AG04450 (cell line): ENCODE data around the gene GNG2. TPM values are rescaled to one million over a fixed set of nuclear protein-coding genes. Genes with fewer than 3 reads are reported as not detected.
A peak's percentile ranks its signal among the peaks of the same experiment; 100 is the strongest.

Experiments
- CTCF ChIA-PET: fragments of 300-600, 350-600 bp; formaldehyde crosslinking; extraction: SDS; loops from one replicate; lab custom pipeline; 2022; ENCODE audit warnings: antibody characterized with exemption, inconsistent platforms; lab: Charles Lee
- POLR2A ChIA-PET: fragments of 350-600 bp; formaldehyde crosslinking; extraction: SDS; loops from one replicate; lab custom pipeline; 2021; ENCODE audit warnings: antibody characterized with exemption, inconsistent platforms; lab: Yijun Ruan, JAX
- DNase-seq: peaks from one replicate; pipeline ENCODE4 v3.0.0-alpha.2; 2011; ENCODE audit warnings: low read depth, low spot score
- H3K27ac ChIP-seq: one replicate; pipeline ENCODE4 v1.5.1; 2012; ENCODE audit warnings: low read depth, low read length, control low read depth
- H3K27me3 ChIP-seq: one replicate; pipeline ENCODE4 v1.6.0; 2012; ENCODE audit warnings: low read length; ENCODE audit not compliant: control insufficient read depth, insufficient read depth
- H3K4me3 ChIP-seq: 2 replicates; pipeline ENCODE4 v1.5.1; 2011; ENCODE audit warnings: mild to moderate bottlenecking, low read depth, low read length, control low read depth
- H3K9me3 ChIP-seq: 2 replicates; pipeline ENCODE4 v1.5.1; 2012; ENCODE audit warnings: low read length; ENCODE audit not compliant: control insufficient read depth, insufficient read depth
- CTCF ChIP-seq: IDR thresholded peaks from 2 replicates; pipeline ENCODE4 v1.5.1; 2011; ENCODE audit warnings: low read depth, low read length, control low read depth, inconsistent platforms
- polyA plus RNA-seq: library from polyadenylated mRNA; depleted of rRNA; stranded (reverse); fragments of >200 nt; gene quantifications from 2 replicates; pipeline ENCODE4 v1.2.3, GENCODE V29; 2011

GNG2 gene
- polyA plus RNA-seq, 1 experiment, result 83.9 TPM

GRCh38 chr14:51850651-51851050 is 9.8 kb upstream of the GNG2 start:
- H3K27ac ChIP-seq, result no peak overlapping the region
- H3K9me3 ChIP-seq, result no peaks in the 10 kb centered on the region
- no peaks in the 10 kb centered on the region for H3K27me3 ChIP-seq
- no peak for DNase-seq
- POLR2A ChIA-PET, result interaction anchor here (0.6 kb wide), 1 partner anchor 10 kb away, joined by 3 read pairs; the partner anchor contains the start of gene GNG2
- no peak for TF ChIP-seq CTCF
- no peak overlapping the region for H3K4me3 ChIP-seq
- CTCF ChIA-PET, result no interaction called here

GRCh38 chr14:51852541-51852940 is 7.9 kb upstream of the GNG2 start:
- CTCF ChIA-PET, result interaction anchor here (0.5 to 1.0 kb wide), 2 partner anchors 126 to 292 kb away, joined by 4 read pairs; no protein-coding TSS in a partner anchor
- TF ChIP-seq CTCF, result no peak
- H3K27ac ChIP-seq, result no peak overlapping the region
- POLR2A ChIA-PET, result no interaction called here
- peaks cover 3% of the 10 kb centered on the region; the same call in 1 of the 2 replicates for H3K9me3 ChIP-seq
- no peak overlapping the region for H3K4me3 ChIP-seq
- no peak for DNase-seq
- H3K27me3 ChIP-seq, result no peaks in the 10 kb centered on the region

- Histone ChIP-seq H3K4me3 (no peak overlapping the region), H3K27me3 (no peaks in the 10 kb centered on the region), H3K9me3 (peaks cover 3% of the 10 kb centered on the region; the same call in 1 of the 2 replicates), H3K27ac (no peak overlapping the region)
- DNase-seq, result peak; percentile 26
- ChIA-PET CTCF (no interaction called here), POLR2A (interaction anchor here (0.5 kb wide), 1 partner anchor 205 kb away, joined by 5 read pairs; no protein-coding TSS in a partner anchor)
- no peak for TF ChIP-seq CTCF
Measured at GRCh38 chr14:51855234-51855633, 5.2 kb upstream of the GNG2 start.

GRCh38 chr14:51856792-51857296 is 3.6 kb upstream of the GNG2 start:
- DNase-seq, result no peak
- CTCF ChIA-PET, result no interaction called here
- peaks cover 3% of the 10 kb centered on the region; the same call in 1 of the 2 replicates for H3K9me3 ChIP-seq
- no peaks in the 10 kb centered on the region for H3K27me3 ChIP-seq
- no peak overlapping the region for H3K27ac ChIP-seq
- H3K4me3 ChIP-seq, result no peak overlapping the region
- POLR2A ChIA-PET, result no interaction called here
- TF ChIP-seq CTCF, result no peak

- no peak overlapping the region for H3K4me3 ChIP-seq
- no peak overlapping the region for H3K27ac ChIP-seq
- H3K9me3 ChIP-seq, result peaks cover 3% of the 10 kb centered on the region; the same call in 1 of the 2 replicates
- CTCF ChIA-PET, result interaction anchor here (0.8 kb wide), 1 partner anchor 137 kb away, joined by 3 read pairs; no protein-coding TSS in a partner anchor
- POLR2A ChIA-PET, result no interaction called here
- no peak for TF ChIP-seq CTCF
- no peaks in the 10 kb centered on the region for H3K27me3 ChIP-seq
- no peak for DNase-seq
Measured at GRCh38 chr14:51859131-51859530, 1.3 kb upstream of the GNG2 start.
